A549 (cell line): ENCODE results near the gene PM20D2.

Experiments used
- CHD2 ChIP-seq: fragments of 150-350 bp; IDR thresholded peaks from 2 replicates; pipeline ENCODE4 v1.6.1; 2014; ENCODE audit warnings: low read length; ENCODE audit not compliant: partially characterized antibody
- ESRRA ChIP-seq: fragments of 150-350 bp; IDR thresholded peaks from 2 replicates; pipeline ENCODE4 v1.6.1; 2014; ENCODE audit warnings: mild to moderate bottlenecking, low read length, borderline replicate concordance
- FOSL2 ChIP-seq, 2 experiments: fragments of 450-650 bp in 1 of 2; fragments of >200 bp in 1 of 2; sonication (Bioruptor Twin) in 1 of 2; formaldehyde crosslinking; IDR thresholded peaks; 2 replicates each; pipeline versions ENCODE4 v1.5.0 to v1.6.1; 2016 to 2020; ENCODE audit warnings: mild to moderate bottlenecking in 1 of 2, moderate library complexity in 1 of 2
- JUN ChIP-seq, 2 experiments: fragments of >200 bp; sonication (Bioruptor Twin); formaldehyde crosslinking; IDR thresholded peaks; 2 replicates in 1 of 2; 3 replicates in 1 of 2; pipeline ENCODE4 v1.6.1; 2016 to 2017
- NFE2L2 ChIP-seq: fragments of 150-350 bp; conservative IDR thresholded peaks from 2 replicates; pipeline ENCODE4 v1.6.1; 2014; ENCODE audit warnings: low read length
- POLR2A ChIP-seq: IDR thresholded peaks from 2 replicates; pipeline ENCODE4 v1.6.1; 2012; ENCODE audit warnings: mild to moderate bottlenecking, low read length
- RAD21 ChIP-seq, 2 experiments: fragments of >200 bp in 1 of 2; sonication (Bioruptor Twin) in 1 of 2; formaldehyde crosslinking in 1 of 2; IDR thresholded peaks in 1 of 2; conservative IDR thresholded peaks in 1 of 2; 2 replicates in 1 of 2; 3 replicates in 1 of 2; pipeline ENCODE4 v1.6.1; 2012 to 2018; ENCODE audit warnings: inconsistent platforms in 1 of 2
- SMC3 ChIP-seq: fragments of >200 bp; sonication (Bioruptor Twin); formaldehyde crosslinking; IDR thresholded peaks from 3 replicates; pipeline ENCODE4 v1.6.1; 2018; ENCODE audit warnings: inconsistent platforms
- ZNF302 ChIP-seq: fragments of 250-450 bp; sonication (Bioruptor Pico); IDR thresholded peaks from 2 replicates; pipeline ENCODE4 v1.9.0; 2021; ENCODE audit warnings: inconsistent platforms, mild to moderate bottlenecking, moderate library complexity
- TF ChIP-seq, protein P1 (sequence below): fragments of 200-600 bp; sonication (generic); IDR thresholded peaks from 2 replicates; pipeline ENCODE4 v1.6.1; 2016; ENCODE audit warnings: antibody characterized with exemption, mild to moderate bottlenecking, moderate library complexity
- TF ChIP-seq, protein P2 (sequence below): fragments of >200 bp; sonication (Bioruptor Twin); formaldehyde crosslinking; IDR thresholded peaks from 3 replicates; pipeline ENCODE4 v1.5.1; 2016
- TF ChIP-seq, protein P3 (sequence below): fragments of 150-350 bp; IDR thresholded peaks from 2 replicates; pipeline ENCODE4 v1.6.1; 2014; ENCODE audit warnings: low read depth, mild to moderate bottlenecking, low read length
- TF ChIP-seq, protein P4 (sequence below): IDR thresholded peaks from 2 replicates; pipeline ENCODE4 v1.6.1; 2012
- TF ChIP-seq, protein P5 (sequence below): fragments of >200 bp; sonication (Bioruptor Twin); formaldehyde crosslinking; IDR thresholded peaks from 2 replicates; pipeline ENCODE4 v1.6.1; 2016

DNA sequence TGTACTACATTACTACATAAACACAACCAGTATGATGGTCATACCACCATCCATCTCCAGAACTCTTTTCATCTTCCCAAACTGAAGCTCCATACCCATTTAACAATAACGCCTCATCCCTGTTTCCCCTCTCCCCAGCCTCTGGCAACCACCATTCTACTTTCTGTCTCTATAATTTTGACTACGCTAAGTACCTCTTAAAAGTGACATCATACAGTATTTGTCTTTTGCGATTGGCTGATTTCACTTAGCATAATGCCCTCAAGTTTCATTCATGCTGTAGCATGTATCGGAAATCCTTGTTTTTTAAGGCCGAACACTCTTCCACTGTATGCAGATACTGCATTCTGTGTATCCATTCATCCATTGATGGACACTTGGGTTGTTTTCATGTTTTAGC is 41.6 kb downstream of the PM20D2 start:
- TF ChIP-seq FOSL2 (IDR thresholded peaks at IDR 0.05): no peak
- no peak for TF ChIP-seq FOSL2 (CRISPR knock-in tag; IDR thresholded peaks at IDR 0.05)
- TF ChIP-seq, protein P1, sequence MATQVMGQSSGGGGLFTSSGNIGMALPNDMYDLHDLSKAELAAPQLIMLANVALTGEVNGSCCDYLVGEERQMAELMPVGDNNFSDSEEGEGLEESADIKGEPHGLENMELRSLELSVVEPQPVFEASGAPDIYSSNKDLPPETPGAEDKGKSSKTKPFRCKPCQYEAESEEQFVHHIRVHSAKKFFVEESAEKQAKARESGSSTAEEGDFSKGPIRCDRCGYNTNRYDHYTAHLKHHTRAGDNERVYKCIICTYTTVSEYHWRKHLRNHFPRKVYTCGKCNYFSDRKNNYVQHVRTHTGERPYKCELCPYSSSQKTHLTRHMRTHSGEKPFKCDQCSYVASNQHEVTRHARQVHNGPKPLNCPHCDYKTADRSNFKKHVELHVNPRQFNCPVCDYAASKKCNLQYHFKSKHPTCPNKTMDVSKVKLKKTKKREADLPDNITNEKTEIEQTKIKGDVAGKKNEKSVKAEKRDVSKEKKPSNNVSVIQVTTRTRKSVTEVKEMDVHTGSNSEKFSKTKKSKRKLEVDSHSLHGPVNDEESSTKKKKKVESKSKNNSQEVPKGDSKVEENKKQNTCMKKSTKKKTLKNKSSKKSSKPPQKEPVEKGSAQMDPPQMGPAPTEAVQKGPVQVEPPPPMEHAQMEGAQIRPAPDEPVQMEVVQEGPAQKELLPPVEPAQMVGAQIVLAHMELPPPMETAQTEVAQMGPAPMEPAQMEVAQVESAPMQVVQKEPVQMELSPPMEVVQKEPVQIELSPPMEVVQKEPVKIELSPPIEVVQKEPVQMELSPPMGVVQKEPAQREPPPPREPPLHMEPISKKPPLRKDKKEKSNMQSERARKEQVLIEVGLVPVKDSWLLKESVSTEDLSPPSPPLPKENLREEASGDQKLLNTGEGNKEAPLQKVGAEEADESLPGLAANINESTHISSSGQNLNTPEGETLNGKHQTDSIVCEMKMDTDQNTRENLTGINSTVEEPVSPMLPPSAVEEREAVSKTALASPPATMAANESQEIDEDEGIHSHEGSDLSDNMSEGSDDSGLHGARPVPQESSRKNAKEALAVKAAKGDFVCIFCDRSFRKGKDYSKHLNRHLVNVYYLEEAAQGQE: no peak
- TF ChIP-seq, protein P2, sequence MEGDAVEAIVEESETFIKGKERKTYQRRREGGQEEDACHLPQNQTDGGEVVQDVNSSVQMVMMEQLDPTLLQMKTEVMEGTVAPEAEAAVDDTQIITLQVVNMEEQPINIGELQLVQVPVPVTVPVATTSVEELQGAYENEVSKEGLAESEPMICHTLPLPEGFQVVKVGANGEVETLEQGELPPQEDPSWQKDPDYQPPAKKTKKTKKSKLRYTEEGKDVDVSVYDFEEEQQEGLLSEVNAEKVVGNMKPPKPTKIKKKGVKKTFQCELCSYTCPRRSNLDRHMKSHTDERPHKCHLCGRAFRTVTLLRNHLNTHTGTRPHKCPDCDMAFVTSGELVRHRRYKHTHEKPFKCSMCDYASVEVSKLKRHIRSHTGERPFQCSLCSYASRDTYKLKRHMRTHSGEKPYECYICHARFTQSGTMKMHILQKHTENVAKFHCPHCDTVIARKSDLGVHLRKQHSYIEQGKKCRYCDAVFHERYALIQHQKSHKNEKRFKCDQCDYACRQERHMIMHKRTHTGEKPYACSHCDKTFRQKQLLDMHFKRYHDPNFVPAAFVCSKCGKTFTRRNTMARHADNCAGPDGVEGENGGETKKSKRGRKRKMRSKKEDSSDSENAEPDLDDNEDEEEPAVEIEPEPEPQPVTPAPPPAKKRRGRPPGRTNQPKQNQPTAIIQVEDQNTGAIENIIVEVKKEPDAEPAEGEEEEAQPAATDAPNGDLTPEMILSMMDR: no peak
- TF ChIP-seq, protein P3, sequence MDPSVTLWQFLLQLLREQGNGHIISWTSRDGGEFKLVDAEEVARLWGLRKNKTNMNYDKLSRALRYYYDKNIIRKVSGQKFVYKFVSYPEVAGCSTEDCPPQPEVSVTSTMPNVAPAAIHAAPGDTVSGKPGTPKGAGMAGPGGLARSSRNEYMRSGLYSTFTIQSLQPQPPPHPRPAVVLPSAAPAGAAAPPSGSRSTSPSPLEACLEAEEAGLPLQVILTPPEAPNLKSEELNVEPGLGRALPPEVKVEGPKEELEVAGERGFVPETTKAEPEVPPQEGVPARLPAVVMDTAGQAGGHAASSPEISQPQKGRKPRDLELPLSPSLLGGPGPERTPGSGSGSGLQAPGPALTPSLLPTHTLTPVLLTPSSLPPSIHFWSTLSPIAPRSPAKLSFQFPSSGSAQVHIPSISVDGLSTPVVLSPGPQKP: no peak
- TF ChIP-seq POLR2A: no peak
- TF ChIP-seq, protein P4, sequence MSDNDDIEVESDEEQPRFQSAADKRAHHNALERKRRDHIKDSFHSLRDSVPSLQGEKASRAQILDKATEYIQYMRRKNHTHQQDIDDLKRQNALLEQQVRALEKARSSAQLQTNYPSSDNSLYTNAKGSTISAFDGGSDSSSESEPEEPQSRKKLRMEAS: no peak
- TF ChIP-seq SMC3: no peak
- TF ChIP-seq, protein P5, sequence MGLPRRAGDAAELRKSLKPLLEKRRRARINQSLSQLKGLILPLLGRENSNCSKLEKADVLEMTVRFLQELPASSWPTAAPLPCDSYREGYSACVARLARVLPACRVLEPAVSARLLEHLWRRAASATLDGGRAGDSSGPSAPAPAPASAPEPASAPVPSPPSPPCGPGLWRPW: no peak
- TF ChIP-seq CHD2: no peak
- TF ChIP-seq NFE2L2: no peak
- TF ChIP-seq ZNF302 (CRISPR knock-in tag): no peak
- TF ChIP-seq RAD21 (conservative IDR thresholded peaks at IDR 0.05 in 1 of 2, IDR thresholded peaks at IDR 0.05 in 1 of 2): no peak
- TF ChIP-seq JUN (IDR thresholded peaks at IDR 0.05): no peak
- TF ChIP-seq ESRRA: no peak
